NCI-H2171 treated with DMSO at 0.1 percent for 48 hours (cell line): ENCODE results near the gene LMBRD2.
"Not testable (repeated sequence)": the region's sequence is repeated elsewhere in the genome, so short reads cannot be mapped to it uniquely, and the experiment has no call there.

Experiments used
- DNase-seq: peaks from one replicate; lab custom pipeline; 2025; lab: John Stamatoyannopoulos, UW

The LMBRD2 gene

GRCh38 chr5:36161361-36161760 lies 9.7 kb upstream of the LMBRD2 start:
- DNase-seq = no peak

- DNase-seq = no peak
Measured at GRCh38 chr5:36160617-36161016, 8.9 kb upstream of the LMBRD2 start.

DNA sequence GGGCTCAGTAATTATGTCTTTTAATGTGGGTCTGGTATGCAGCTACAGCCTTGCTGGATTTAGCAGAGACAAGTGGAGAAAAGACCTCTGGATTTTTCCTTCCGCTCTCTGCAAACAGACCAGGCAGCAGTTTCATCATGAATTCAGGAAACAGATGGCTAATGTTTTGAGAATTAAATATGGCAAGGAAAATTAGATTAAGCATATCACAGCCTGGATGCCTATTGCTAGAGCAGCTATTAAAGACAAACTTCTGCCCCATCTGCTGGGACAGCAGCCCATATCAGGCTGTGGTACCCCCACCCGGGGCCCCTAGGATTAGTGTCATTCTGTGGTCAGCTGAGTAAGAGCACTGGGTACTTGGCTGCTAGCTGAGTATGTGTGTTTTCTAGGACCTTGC lies 6.5 kb upstream of the LMBRD2 start:
- DNase-seq = peak; percentile 77

DNA sequence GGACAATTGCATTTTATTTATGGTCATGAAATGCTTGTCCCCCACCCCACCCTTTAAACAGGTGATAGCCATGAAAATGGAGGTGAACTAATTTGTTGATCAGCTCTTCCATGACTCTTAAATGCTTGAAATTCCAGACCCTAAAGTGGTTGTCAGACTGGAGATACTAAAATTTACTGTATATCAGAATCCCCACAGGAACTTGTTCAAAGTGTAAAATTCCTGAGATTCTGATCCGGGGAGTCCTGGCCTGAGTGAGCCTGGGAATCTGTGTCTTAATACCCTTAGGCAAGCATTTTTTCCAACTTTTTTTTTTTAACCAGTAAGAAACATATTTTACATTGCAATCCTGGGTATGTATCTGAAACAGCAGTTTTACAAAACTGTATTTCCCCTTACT lies 4.9 kb upstream of the LMBRD2 start:
- DNase-seq = no peak

- peak; percentile 98 for DNase-seq
Measured at GRCh38 chr5:36156121-36156601, 4.5 kb upstream of the LMBRD2 start.

GRCh38 chr5:36155291-36155690 lies 3.6 kb upstream of the LMBRD2 start:
- no peak for DNase-seq

DNA sequence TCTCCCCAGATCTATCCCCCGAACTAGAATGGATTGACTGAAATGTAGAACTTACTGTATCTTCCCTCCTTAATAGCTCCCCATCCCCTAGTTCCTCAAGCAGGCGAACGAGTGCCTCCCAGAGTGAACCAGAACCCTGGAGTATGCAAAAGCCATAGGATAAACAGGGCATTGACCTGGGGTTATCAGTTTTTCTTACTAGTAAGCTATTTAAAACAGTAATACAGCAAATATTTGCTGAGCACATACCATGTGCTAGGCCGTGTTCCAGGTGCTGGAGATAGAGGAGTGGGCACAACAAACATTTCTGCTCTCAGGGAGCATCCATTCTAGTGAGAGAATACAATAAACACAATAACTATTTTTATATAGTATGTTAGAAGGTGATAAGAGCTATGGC lies 2.0 kb upstream of the LMBRD2 start:
- no peak for DNase-seq

- DNase-seq = no peak
Measured at GRCh38 chr5:36153298-36153677, 1.6 kb upstream of the LMBRD2 start.

DNA sequence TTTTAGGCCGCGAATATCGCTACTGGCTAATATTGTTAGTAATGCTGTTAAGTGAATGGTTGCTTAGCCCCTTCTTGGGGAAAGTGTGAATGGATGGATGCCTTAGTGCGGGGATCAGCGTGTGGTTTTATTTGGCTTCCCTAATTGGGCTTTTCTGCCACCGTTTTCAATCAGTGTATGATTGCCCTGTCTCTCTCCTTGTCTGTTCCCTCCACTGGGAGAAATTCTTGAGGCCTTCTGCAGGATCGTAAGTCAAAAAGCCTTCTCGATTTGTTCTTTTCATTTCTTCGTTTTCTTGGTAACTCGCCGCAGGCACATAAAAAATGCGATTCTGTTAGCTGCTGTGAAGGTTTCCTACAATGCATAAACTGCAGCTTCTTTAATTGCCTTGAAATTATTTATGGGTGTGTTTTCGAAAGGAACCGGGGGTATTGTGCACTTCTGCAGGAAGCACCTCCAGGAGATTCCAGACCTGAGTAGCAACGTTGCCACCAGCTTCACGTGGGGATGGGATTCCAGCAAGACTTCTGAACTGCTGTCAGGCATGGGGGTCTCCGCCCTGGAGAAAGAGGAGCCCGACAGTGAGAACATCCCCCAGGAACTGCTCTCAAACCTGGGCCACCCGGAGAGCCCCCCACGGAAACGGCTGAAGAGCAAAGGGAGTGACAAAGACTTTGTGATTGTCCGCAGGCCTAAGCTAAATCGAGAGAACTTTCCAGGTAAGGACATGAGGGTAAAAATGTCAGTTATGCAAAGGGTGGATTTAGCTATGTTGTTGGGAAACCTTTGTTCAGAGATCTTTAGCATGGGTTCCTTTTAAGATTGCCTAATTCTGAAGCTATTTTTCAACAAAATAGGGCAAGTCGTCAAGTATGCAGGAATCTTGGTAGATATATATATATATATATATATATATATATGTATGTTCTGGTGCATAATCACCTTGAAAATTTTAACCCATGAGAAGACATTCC lies 924 bp upstream of the LMBRD2 start:
- no peak for DNase-seq

DNA sequence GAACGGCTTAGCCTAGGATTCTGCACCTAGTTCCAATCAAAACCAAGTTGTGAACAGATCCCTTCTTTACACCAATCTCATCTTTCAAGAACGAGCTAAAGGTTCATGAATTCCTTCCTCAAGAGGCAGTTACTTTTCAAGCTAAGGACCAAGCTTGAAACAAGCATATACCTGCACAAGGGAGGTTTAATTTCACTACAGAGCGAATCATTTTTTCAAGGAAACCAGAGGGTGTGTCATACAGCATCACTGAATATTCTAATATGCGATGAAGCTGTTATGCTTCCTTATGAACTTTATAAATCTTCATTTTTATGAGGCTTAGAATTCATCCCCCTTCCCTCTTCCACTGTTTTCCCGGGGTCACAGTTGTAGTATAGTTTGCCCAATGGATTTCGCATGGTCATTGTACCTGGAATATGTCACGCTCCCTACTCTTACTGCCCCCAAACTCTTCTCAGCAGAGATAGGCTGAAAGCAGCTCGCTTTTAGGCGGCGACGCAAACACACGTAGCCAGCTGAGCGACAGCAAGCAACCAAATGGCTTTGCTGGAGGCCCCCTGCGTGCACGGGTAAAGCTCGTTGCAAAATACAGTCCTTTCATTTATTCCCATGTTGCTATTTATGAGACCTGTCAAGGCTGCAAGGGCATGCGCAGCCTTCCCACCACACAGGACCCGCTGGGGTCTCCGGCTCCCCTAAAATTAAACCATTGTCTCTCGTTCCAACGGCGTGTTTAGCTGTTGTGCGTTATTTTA lies 832 bp downstream of the LMBRD2 start:
- peak; percentile 80 for DNase-seq

- DNase-seq = no peak
Measured at GRCh38 chr5:36147681-36148080, 4.0 kb downstream of the LMBRD2 start.

GRCh38 chr5:36146390-36146789 lies 5.3 kb downstream of the LMBRD2 start:
- no peak for DNase-seq

DNA sequence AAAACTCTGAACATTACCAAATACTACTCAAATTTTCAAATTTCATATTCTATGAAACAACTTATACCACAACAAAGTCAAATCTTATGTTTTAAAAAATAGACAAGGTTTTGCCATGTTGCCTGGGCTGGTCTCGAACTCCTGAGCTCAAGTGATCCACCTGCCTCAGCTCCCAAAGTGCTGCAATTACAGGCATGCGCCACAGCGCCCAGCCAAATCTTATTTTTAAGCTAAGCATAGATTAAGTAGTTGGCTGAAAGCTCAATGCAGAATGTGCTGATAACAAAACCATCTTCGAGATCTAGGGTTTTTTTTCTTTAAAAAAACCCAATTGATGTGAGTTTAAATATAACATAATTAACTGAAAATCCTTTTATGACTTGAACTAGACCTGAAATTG lies 6.4 kb downstream of the LMBRD2 start:
- DNase-seq = no peak

DNA sequence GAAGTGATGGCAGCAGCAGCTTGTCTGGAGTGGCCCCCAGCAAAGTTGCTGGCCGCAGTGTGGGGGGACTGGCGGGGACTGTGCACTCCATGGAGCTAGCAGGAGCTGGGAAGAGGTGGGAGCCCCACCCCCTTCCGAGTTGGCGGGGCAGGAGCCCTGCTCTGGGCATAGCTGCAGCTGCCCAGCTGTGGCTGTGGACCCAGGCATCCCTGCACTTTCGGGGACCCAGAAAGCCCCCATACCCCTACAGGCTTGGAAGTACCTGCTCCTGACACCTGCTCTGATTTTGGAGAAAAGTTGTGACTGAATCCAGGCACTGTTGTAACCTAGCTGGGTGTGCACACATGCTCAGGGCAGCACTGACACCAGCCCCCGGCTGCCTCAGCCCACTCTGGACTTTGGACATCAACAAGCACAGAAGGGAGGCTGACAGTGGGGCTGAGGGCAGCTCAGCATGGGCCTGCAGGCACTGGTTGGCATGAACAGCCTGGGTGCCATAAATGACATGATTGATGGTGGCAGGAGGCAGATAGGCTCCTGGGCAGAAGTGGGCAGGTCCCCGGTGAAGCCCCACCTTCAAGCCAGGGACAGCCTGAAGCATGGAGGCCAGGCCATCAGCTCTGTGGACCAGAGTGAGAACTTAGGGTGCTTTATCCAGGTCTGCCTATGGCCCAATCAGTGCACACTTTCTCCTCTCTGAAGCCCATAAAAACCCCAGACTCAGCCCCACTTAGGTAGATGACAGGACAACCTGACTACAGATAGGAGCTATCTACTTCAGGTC lies 12.6 kb downstream of the LMBRD2 start:
- no peak for DNase-seq

DNA sequence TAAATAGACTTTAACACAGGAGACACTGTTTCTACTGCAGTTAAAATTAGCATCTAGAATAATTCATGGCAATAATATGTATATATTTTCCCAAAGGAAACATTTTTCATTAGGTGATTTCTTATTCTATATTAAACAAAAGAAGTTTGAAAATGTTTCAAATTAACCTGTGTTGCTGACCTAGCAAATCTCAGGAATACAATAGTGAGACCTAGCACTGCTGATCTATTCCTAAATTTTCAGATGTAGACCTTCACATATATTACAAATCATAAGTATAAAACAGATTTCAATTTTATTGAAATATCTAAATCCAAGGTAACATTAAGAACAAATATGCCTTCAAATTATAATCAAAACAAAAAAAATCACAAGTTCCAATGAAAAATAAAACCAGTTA lies 15.1 kb downstream of the LMBRD2 start:
- no peak for DNase-seq

DNA sequence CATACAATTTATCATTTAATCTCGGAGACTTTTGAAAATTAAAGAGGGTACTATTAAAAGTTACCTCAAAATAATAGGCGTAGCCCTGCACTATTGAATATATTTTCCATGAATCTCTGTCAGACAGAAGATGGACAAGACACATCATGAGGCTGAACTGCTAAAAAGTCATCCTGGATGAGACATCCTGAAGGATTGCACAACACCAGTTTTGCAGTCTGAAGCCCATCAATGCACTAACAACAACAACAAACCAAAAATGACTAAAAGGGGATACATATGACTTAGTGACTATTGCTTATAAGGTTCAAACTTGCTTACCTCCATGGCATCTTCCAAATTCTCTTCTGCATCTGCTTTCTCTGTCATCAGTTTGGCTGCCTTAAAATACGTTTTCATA lies 15.7 kb downstream of the LMBRD2 start:
- no peak for DNase-seq

- not testable (repeated sequence) for DNase-seq
Measured at GRCh38 chr5:36133009-36133408, 18.7 kb downstream of the LMBRD2 start.

GRCh38 chr5:36129666-36130065 lies 22.0 kb downstream of the LMBRD2 start:
- DNase-seq = not testable (repeated sequence)

GRCh38 chr5:36128795-36129194 lies 22.9 kb downstream of the LMBRD2 start:
- no peak for DNase-seq

DNA sequence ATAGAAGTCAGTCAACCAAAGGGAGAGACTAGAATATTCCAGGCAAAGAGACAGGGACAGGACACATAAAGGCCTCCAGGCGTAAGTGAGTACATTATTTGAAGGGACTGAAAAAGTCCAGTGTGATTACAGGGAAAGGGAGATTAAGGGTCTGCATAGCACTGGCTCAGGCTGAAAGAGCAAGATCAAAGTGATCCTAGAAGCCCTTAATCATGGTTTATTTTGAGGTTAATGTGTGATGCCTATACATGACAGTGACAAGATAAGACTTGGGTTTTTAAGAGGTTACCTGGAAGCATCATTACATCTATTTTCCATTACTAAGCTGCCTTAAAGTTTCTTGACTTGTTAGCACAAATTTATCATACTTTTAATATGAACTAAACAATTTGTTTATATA lies 25.8 kb downstream of the LMBRD2 start:
- DNase-seq = no peak

GRCh38 chr5:36111238-36111637 lies 40.4 kb downstream of the LMBRD2 start:
- no peak for DNase-seq

- no peak for DNase-seq
Measured at GRCh38 chr5:36108758-36109460, 42.8 kb downstream of the LMBRD2 start.
